ENCODE results near the gene PRX.

Gene PRX, protein sequence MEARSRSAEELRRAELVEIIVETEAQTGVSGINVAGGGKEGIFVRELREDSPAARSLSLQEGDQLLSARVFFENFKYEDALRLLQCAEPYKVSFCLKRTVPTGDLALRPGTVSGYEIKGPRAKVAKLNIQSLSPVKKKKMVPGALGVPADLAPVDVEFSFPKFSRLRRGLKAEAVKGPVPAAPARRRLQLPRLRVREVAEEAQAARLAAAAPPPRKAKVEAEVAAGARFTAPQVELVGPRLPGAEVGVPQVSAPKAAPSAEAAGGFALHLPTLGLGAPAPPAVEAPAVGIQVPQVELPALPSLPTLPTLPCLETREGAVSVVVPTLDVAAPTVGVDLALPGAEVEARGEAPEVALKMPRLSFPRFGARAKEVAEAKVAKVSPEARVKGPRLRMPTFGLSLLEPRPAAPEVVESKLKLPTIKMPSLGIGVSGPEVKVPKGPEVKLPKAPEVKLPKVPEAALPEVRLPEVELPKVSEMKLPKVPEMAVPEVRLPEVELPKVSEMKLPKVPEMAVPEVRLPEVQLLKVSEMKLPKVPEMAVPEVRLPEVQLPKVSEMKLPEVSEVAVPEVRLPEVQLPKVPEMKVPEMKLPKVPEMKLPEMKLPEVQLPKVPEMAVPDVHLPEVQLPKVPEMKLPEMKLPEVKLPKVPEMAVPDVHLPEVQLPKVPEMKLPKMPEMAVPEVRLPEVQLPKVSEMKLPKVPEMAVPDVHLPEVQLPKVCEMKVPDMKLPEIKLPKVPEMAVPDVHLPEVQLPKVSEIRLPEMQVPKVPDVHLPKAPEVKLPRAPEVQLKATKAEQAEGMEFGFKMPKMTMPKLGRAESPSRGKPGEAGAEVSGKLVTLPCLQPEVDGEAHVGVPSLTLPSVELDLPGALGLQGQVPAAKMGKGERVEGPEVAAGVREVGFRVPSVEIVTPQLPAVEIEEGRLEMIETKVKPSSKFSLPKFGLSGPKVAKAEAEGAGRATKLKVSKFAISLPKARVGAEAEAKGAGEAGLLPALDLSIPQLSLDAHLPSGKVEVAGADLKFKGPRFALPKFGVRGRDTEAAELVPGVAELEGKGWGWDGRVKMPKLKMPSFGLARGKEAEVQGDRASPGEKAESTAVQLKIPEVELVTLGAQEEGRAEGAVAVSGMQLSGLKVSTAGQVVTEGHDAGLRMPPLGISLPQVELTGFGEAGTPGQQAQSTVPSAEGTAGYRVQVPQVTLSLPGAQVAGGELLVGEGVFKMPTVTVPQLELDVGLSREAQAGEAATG (N-terminal part only)

DNA sequence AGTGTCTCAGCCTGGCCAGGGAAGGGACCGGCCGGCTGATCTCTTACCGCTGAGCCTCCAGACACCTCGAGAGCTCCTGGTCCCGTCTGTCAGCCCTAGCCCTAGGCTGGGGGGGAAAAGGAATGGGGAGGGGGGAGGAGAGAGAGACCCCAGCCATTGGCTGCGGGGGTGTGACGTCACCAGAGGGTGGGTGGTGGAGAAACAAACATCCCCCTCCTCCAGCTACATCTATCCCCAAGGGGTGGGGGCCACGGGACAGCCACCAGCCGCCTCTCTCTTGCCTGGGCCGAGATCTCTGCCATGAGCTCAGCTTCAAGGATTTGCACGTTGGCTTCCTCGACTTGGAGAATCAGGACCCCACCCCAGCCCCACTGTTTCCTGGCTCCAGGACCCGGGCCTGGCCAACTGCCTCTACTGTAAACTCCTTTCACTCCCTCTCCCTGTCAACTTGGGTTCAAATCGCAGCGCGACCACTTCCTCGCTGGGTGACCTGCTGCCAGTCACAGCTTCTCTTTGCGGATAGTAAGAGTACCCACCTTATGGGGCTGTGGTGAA lies at the start of gene PRX:
TSS of gene PRX (minus strand) at position 88 of the 555 bp plus-strand sequence. CDS start 5,446 bp downstream, outside the sequence.
- H3K4me3 Mint-ChIP-seq: peak within 1 kb of the TSS; percentile 33
- peaks cover 44% of the 10 kb centered on the region for H3K4me1 Mint-ChIP-seq
- peaks cover 8% of the 10 kb centered on the region for H3K27me3 Mint-ChIP-seq (ENCODE audit: low read depth, poor library complexity)
- no peaks in the 10 kb centered on the region for H3K36me3 Mint-ChIP-seq (ENCODE audit: low read depth)
- no peak within 1 kb of the TSS for H3K27ac Mint-ChIP-seq
- TF ChIP-seq, protein P1, sequence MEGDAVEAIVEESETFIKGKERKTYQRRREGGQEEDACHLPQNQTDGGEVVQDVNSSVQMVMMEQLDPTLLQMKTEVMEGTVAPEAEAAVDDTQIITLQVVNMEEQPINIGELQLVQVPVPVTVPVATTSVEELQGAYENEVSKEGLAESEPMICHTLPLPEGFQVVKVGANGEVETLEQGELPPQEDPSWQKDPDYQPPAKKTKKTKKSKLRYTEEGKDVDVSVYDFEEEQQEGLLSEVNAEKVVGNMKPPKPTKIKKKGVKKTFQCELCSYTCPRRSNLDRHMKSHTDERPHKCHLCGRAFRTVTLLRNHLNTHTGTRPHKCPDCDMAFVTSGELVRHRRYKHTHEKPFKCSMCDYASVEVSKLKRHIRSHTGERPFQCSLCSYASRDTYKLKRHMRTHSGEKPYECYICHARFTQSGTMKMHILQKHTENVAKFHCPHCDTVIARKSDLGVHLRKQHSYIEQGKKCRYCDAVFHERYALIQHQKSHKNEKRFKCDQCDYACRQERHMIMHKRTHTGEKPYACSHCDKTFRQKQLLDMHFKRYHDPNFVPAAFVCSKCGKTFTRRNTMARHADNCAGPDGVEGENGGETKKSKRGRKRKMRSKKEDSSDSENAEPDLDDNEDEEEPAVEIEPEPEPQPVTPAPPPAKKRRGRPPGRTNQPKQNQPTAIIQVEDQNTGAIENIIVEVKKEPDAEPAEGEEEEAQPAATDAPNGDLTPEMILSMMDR (IDR thresholded peaks at IDR 0.05): no peak
- H3K9me3 Mint-ChIP-seq: no peaks in the 10 kb centered on the region
- peak; percentile 60 for DNase-seq

DNA sequence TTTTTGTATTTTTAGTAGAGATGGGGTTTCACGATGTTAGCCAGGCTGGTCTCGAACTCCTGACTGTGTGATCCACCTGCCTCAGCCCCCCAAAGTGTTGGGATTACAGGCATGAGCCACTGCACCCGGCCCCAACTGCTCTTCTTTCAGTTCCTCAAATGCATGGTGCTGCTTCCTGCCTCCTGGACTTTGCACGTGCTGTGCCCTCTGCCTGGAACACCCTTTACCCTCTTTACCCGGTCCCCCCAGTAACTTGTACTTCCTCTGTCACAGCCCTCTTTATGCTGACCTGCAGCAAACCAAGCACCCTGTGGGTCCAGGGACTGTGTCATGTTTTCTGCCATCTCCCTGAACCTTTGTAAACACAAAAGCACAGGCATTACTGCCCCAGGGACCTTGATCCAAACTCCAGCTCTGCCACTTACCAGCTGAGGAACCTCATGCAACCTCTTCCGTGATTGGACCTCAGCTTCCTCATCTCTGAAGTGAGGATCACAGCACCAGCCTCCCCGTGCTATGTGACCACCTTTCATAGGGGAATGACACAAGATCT lies 48.6 kb upstream of the PRX start:
- TF ChIP-seq, protein P1 (IDR thresholded peaks at IDR 0.05): no peak
- H3K27ac Mint-ChIP-seq: no peak overlapping the region
- no peak overlapping the region for H3K4me3 Mint-ChIP-seq
- no peaks in the 10 kb centered on the region for H3K9me3 Mint-ChIP-seq
- H3K36me3 Mint-ChIP-seq (ENCODE audit: low read depth): no peaks in the 10 kb centered on the region
- H3K4me1 Mint-ChIP-seq: peaks cover 21% of the 10 kb centered on the region
- no peak for DNase-seq
- peaks cover 19% of the 10 kb centered on the region for H3K27me3 Mint-ChIP-seq (ENCODE audit: low read depth, poor library complexity)

DNA sequence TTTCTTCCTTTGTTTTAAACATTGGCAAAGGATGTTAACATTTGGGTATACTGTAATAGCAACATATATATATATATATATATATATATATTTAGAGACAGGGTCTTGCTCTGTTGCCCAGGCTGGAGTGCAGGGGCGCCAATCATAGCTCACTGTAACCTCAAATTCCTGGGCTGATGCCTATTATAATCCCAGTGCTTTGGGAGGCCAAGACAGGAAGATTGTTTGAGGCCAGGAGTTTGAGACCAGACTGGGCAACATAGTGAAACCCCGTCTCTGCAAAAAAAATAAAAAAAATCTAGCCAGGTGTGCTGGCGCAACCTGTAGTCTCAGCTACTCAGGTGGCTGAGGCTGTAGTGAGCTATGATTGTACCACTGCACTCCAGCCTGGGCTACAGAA lies 47.0 kb upstream of the PRX start:
- DNase-seq: no peak
- peaks cover 5% of the 10 kb centered on the region for H3K27me3 Mint-ChIP-seq (ENCODE audit: low read depth, poor library complexity)
- no peaks in the 10 kb centered on the region for H3K9me3 Mint-ChIP-seq
- peaks cover 10% of the 10 kb centered on the region for H3K4me1 Mint-ChIP-seq
- TF ChIP-seq, protein P1 (IDR thresholded peaks at IDR 0.05): no peak
- no peaks in the 10 kb centered on the region for H3K36me3 Mint-ChIP-seq (ENCODE audit: low read depth)
- H3K4me3 Mint-ChIP-seq: no peak overlapping the region
- no peak overlapping the region for H3K27ac Mint-ChIP-seq

DNA sequence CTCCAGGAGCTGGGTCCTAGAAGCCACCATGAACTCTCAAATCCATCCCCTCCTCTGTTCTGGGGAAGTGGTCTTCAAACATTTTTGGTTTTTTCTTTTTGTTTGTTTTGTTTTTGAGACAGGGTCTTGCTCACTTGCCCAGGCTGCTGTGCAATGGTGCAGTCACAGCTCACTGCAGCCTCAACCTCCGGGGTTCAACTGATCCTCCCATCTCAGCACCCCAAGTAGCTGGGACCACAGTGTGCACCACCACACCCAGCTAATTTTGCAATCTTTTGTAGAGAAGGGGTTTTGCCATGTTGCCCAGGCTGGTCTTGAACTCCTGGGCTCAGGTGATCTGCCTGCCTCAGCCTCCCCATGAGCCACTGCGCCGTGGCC lies 45.4 kb upstream of the PRX start:
- Mint-ChIP-seq H3K9me3 (no peaks in the 10 kb centered on the region), H3K27me3 (ENCODE audit: low read depth, poor library complexity) (peaks cover 3% of the 10 kb centered on the region), H3K4me3 (no peak overlapping the region), H3K27ac (no peak overlapping the region), H3K4me1 (peaks cover 5% of the 10 kb centered on the region), H3K36me3 (ENCODE audit: low read depth) (no peaks in the 10 kb centered on the region)
- TF ChIP-seq, protein P1 (IDR thresholded peaks at IDR 0.05): no peak
- no peak for DNase-seq

DNA sequence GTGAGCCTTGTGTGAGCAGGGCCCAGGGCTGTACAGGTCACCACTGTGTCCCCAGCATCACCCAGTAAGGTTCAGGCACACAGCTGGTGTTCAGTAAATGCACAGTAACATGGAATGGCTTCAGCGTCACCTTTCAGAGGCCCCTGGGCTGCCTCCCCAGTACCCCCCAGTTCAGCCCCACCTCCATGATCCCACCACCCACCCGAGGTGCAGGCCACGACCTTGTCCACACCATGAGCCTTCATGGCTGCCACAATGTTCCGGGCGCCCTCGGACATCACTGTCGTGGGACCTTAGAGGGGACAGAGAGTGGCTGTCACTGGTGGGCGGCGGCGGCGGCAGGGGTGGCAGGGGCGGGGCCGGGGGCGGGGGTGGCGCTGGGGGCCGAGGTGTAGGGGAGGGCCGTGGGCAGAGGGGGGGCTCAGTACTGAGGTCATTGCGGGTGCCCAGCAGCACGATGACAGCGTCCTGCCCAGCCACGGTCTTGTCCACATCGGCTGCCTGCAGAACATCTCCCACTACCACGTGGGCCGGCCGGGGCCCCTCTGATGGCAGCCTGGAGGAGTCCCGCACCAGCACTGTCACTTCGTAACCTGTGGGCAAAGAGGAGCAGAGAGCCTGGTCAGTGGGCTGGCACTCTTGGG lies 44.9 kb upstream of the PRX start:
- no peaks in the 10 kb centered on the region for H3K36me3 Mint-ChIP-seq (ENCODE audit: low read depth)
- H3K9me3 Mint-ChIP-seq: no peaks in the 10 kb centered on the region
- H3K27ac Mint-ChIP-seq: no peak overlapping the region
- TF ChIP-seq, protein P1 (IDR thresholded peaks at IDR 0.05): no peak
- no peak for DNase-seq
- peaks cover 3% of the 10 kb centered on the region for H3K27me3 Mint-ChIP-seq (ENCODE audit: low read depth, poor library complexity)
- no peak overlapping the region for H3K4me3 Mint-ChIP-seq
- H3K4me1 Mint-ChIP-seq: peaks cover 8% of the 10 kb centered on the region

Measured in nephron progenitor cell (in vitro differentiated cells).